Stimulated activated memory B cell treated with anti-CD40 and anti-IgM and Interleukin-4, amounts not matched to agents 10 μg/mL and 1 μg/mL and 100 μg/mL, for 72 hours (primary cell): ENCODE measurements around the gene MRGPRD.

ENCODE experiments used
- ATAC-seq: fragments of 150-1000 bp; cut with Tn5 transposase; 2 replicates; pipeline ENCODE4 v1.10.0; 2021
- H3K27ac Mint-ChIP-seq: one replicate; pipeline ENCODE4 v1.8.0; 2022; ENCODE audit warnings: mild to moderate bottlenecking, mixed read lengths
- H3K27me3 Mint-ChIP-seq: one replicate; pipeline ENCODE4 v1.8.0; 2022; ENCODE audit warnings: mixed read lengths
- H3K36me3 Mint-ChIP-seq: one replicate; pipeline ENCODE4 v1.8.0; 2022; ENCODE audit warnings: mixed read lengths
- H3K4me1 Mint-ChIP-seq: one replicate; pipeline ENCODE4 v1.8.0; 2022; ENCODE audit warnings: mixed read lengths
- H3K4me3 Mint-ChIP-seq: one replicate; pipeline ENCODE4 v1.8.0; 2022; ENCODE audit warnings: mild to moderate bottlenecking, moderate library complexity, mixed read lengths
- H3K9me3 Mint-ChIP-seq: one replicate; pipeline ENCODE4 v1.8.0; 2022; ENCODE audit warnings: mixed read lengths

MRGPRD gene

GRCh38 chr11:68980776-68981065, at the start of gene MRGPRD:
TSS of gene MRGPRD (minus strand) at chr11:68980986. CDS start at chr11:68980986, 0 bp downstream.
- Mint-ChIP-seq H3K27ac (no peak within 1 kb of the TSS), H3K4me3 (no peak within 1 kb of the TSS), H3K4me1 (no peaks in the 10 kb centered on the region), H3K27me3 (peaks cover 47% of the 10 kb centered on the region), H3K36me3 (no peaks in the 10 kb centered on the region), H3K9me3 (peaks cover 6% of the 10 kb centered on the region)
- no peak for ATAC-seq

- Mint-ChIP-seq H3K27ac (no peak overlapping the region), H3K4me1 (no peaks in the 10 kb centered on the region), H3K9me3 (no peaks in the 10 kb centered on the region), H3K36me3 (no peaks in the 10 kb centered on the region), H3K27me3 (peaks cover 33% of the 10 kb centered on the region), H3K4me3 (no peak overlapping the region)
- no peak for ATAC-seq
Measured at GRCh38 chr11:69030301-69030700, 49.5 kb upstream of the MRGPRD start.

- ATAC-seq = no peak
- no peak overlapping the region for H3K4me3 Mint-ChIP-seq
- no peak overlapping the region for H3K27ac Mint-ChIP-seq
- peaks cover 10% of the 10 kb centered on the region for H3K4me1 Mint-ChIP-seq
- no peaks in the 10 kb centered on the region for H3K36me3 Mint-ChIP-seq
- no peaks in the 10 kb centered on the region for H3K9me3 Mint-ChIP-seq
- H3K27me3 Mint-ChIP-seq = peaks cover 9% of the 10 kb centered on the region
Measured at GRCh38 chr11:69027704-69028372, 47.1 kb upstream of the MRGPRD start.

GRCh38 chr11:69024509-69024908, 43.7 kb upstream of the MRGPRD start:
- peaks cover 15% of the 10 kb centered on the region for H3K27me3 Mint-ChIP-seq
- H3K36me3 Mint-ChIP-seq = no peaks in the 10 kb centered on the region
- H3K4me1 Mint-ChIP-seq = peaks cover 10% of the 10 kb centered on the region
- ATAC-seq = peak; percentile 69
- H3K4me3 Mint-ChIP-seq = no peak overlapping the region
- no peaks in the 10 kb centered on the region for H3K9me3 Mint-ChIP-seq
- no peak overlapping the region for H3K27ac Mint-ChIP-seq

- no peak overlapping the region for H3K27ac Mint-ChIP-seq
- no peak for ATAC-seq
- peaks cover 15% of the 10 kb centered on the region for H3K27me3 Mint-ChIP-seq
- no peak overlapping the region for H3K4me3 Mint-ChIP-seq
- H3K36me3 Mint-ChIP-seq = no peaks in the 10 kb centered on the region
- H3K4me1 Mint-ChIP-seq = peaks cover 10% of the 10 kb centered on the region
- no peaks in the 10 kb centered on the region for H3K9me3 Mint-ChIP-seq
Measured at GRCh38 chr11:69022260-69022659, 41.5 kb upstream of the MRGPRD start.

GRCh38 chr11:69018924-69019323, 38.1 kb upstream of the MRGPRD start:
- Mint-ChIP-seq H3K9me3 (peaks cover 9% of the 10 kb centered on the region), H3K4me1 (no peaks in the 10 kb centered on the region)
- no peak for ATAC-seq

GRCh38 chr11:69017951-69018350, 37.2 kb upstream of the MRGPRD start:
- Mint-ChIP-seq H3K27ac (no peak overlapping the region), H3K27me3 (peaks cover 42% of the 10 kb centered on the region), H3K9me3 (peaks cover 9% of the 10 kb centered on the region), H3K36me3 (no peaks in the 10 kb centered on the region), H3K4me1 (no peaks in the 10 kb centered on the region), H3K4me3 (no peak overlapping the region)
- ATAC-seq = no peak

More at GRCh38 chr11:69018924-69019323, 38.1 kb upstream of the MRGPRD start:
- Mint-ChIP-seq H3K36me3 (no peaks in the 10 kb centered on the region), H3K27ac (no peak overlapping the region), H3K27me3 (peaks cover 32% of the 10 kb centered on the region), H3K4me3 (no peak overlapping the region)

GRCh38 chr11:69014898-69015549, 34.2 kb upstream of the MRGPRD start:
- Mint-ChIP-seq H3K36me3 (no peaks in the 10 kb centered on the region), H3K4me3 (no peak overlapping the region), H3K27ac (no peak overlapping the region), H3K4me1 (peaks cover 7% of the 10 kb centered on the region), H3K9me3 (peaks cover 9% of the 10 kb centered on the region), H3K27me3 (peaks cover 51% of the 10 kb centered on the region)
- ATAC-seq = no peak

- Mint-ChIP-seq H3K36me3 (no peaks in the 10 kb centered on the region), H3K4me1 (peaks cover 7% of the 10 kb centered on the region), H3K9me3 (peaks cover 9% of the 10 kb centered on the region), H3K27ac (no peak overlapping the region), H3K4me3 (no peak overlapping the region), H3K27me3 (peaks cover 58% of the 10 kb centered on the region)
- ATAC-seq = no peak
Measured at GRCh38 chr11:69014084-69014851, 33.5 kb upstream of the MRGPRD start.

- H3K27me3 Mint-ChIP-seq = peaks cover 68% of the 10 kb centered on the region
- peaks cover 7% of the 10 kb centered on the region for H3K4me1 Mint-ChIP-seq
- H3K36me3 Mint-ChIP-seq = no peaks in the 10 kb centered on the region
- ATAC-seq = no peak
- peaks cover 9% of the 10 kb centered on the region for H3K9me3 Mint-ChIP-seq
- H3K4me3 Mint-ChIP-seq = no peak within 1 kb of the TSS
- no peak within 1 kb of the TSS for H3K27ac Mint-ChIP-seq
Measured at GRCh38 chr11:69013009-69013951, 32.5 kb upstream of the MRGPRD start, which contains the start of gene MRGPRF. TSS of gene MRGPRF (minus strand) at chr11:69013246. CDS start at chr11:69009901, 3,345 bp downstream.

GRCh38 chr11:69012092-69013008, 31.6 kb upstream of the MRGPRD start:
- ATAC-seq = no peak
- Mint-ChIP-seq H3K27me3 (peaks cover 77% of the 10 kb centered on the region), H3K27ac (no peak overlapping the region), H3K4me3 (no peak overlapping the region), H3K4me1 (peaks cover 7% of the 10 kb centered on the region), H3K9me3 (peaks cover 9% of the 10 kb centered on the region), H3K36me3 (no peaks in the 10 kb centered on the region)

- Mint-ChIP-seq H3K4me1 (peaks cover 7% of the 10 kb centered on the region), H3K27me3 (peaks cover 79% of the 10 kb centered on the region), H3K36me3 (no peaks in the 10 kb centered on the region), H3K9me3 (peaks cover 6% of the 10 kb centered on the region), H3K4me3 (no peak overlapping the region), H3K27ac (no peak overlapping the region)
- no peak for ATAC-seq
Measured at GRCh38 chr11:69011624-69012091, 30.9 kb upstream of the MRGPRD start.

GRCh38 chr11:69010964-69011623, 30.3 kb upstream of the MRGPRD start:
- Mint-ChIP-seq H3K27me3 (peaks cover 83% of the 10 kb centered on the region), H3K9me3 (peaks cover under 1% of the 10 kb centered on the region), H3K36me3 (no peaks in the 10 kb centered on the region), H3K27ac (no peak overlapping the region), H3K4me1 (peaks cover 7% of the 10 kb centered on the region), H3K4me3 (no peak overlapping the region)
- peak; percentile 53 for ATAC-seq
